ENCODE measurements around the gene SCLY. TPM values are rescaled to one million over a fixed set of nuclear protein-coding genes. Genes with fewer than 3 reads are reported as not detected.

The SCLY gene
- total and polyA plus RNA-seq, 2 experiments from 2014 or later, result 16.6 to 25.2 TPM

DNA sequence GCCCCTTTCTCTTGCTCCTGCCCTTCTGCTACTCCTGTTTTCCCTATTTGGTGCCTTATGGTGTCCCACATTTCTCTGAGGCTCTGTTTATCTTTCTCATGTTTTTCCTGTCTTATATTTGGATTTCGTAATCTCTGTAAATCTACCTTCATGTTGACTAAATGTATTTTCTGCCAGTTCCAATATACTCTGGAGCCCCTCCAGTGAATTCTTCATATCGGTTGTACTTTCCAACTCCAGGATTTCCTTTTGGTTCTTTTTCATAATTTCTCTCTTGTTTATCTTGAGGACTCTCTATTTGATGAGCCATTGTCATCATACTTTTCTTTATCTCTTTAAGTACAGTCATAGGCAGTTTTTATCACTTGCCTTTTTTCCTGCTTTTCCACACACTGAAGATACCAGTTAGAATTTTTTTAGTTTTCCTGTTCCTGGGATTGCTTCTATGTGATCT is 19.1 kb downstream of the SCLY start:
- no peak for DNase-seq (ENCODE audit: low read depth in 1 of 2, low spot score in 1 of 2)
- Histone ChIP-seq H3K36me3 (no peaks in the 10 kb centered on the region), H3K4me3 (no peak overlapping the region), H3K27me3 (no peaks in the 10 kb centered on the region), H3K27ac (no peak overlapping the region), H3K4me1 (ENCODE audit: low read depth) (no peaks in the 10 kb centered on the region), H3K9me3 (ENCODE audit: low read depth) (no peaks in the 10 kb centered on the region)
- TF ChIP-seq, protein P1, sequence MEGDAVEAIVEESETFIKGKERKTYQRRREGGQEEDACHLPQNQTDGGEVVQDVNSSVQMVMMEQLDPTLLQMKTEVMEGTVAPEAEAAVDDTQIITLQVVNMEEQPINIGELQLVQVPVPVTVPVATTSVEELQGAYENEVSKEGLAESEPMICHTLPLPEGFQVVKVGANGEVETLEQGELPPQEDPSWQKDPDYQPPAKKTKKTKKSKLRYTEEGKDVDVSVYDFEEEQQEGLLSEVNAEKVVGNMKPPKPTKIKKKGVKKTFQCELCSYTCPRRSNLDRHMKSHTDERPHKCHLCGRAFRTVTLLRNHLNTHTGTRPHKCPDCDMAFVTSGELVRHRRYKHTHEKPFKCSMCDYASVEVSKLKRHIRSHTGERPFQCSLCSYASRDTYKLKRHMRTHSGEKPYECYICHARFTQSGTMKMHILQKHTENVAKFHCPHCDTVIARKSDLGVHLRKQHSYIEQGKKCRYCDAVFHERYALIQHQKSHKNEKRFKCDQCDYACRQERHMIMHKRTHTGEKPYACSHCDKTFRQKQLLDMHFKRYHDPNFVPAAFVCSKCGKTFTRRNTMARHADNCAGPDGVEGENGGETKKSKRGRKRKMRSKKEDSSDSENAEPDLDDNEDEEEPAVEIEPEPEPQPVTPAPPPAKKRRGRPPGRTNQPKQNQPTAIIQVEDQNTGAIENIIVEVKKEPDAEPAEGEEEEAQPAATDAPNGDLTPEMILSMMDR (IDR thresholded peaks at IDR 0.05; ENCODE audit: low read depth, low read length), result no peak

DNA sequence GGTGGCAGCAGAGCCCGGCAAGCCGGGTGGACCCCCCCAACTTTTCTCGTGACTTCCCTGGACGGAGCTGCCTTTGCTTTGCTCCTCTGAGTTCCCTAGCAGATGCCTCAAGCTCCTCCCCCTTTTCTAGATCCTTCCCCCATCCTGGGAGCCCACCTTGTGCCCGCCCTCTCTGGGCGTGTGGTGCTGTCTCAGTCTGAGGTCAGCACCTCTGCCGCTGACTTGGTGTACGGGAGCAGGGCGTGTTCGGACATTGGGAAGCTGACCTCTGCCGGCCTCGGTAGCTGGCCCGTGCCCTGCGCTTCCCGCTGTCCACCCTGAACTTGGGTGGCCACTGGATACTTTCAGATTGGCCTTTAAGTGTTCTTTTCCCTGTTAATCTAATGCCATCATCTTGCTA is 19.7 kb downstream of the SCLY start:
- DNase-seq (ENCODE audit: low read depth in 1 of 2, low spot score in 1 of 2), result no peak
- Histone ChIP-seq H3K36me3 (no peaks in the 10 kb centered on the region), H3K27ac (no peak overlapping the region), H3K4me1 (ENCODE audit: low read depth) (no peaks in the 10 kb centered on the region), H3K27me3 (no peaks in the 10 kb centered on the region), H3K4me3 (no peak overlapping the region), H3K9me3 (ENCODE audit: low read depth) (no peaks in the 10 kb centered on the region)
- TF ChIP-seq, protein P1 (IDR thresholded peaks at IDR 0.05; ENCODE audit: low read depth, low read length), result no peak

DNA sequence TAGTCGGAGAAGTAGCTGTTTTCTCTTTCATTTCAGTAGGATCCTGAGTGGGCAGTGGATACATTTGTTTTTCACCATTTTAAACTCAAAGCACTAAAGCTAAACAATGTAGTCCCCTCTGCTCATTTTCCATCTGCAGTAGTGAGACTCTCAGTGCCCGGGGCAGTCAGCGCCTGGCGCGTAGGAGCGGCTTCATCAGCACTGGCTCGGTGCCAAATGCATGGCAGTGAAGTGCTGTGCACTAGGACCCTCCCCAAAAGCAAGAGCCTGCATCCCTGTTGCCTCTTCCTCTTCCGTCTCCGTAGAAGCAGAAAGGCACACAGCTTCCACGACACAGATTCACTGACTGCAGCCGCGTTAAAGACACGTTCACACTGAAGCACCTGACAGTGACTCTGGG is 20.3 kb downstream of the SCLY start:
- DNase-seq (ENCODE audit: low read depth in 1 of 2, low spot score in 1 of 2), result no peak
- Histone ChIP-seq H3K9me3 (ENCODE audit: low read depth) (no peaks in the 10 kb centered on the region), H3K27me3 (no peaks in the 10 kb centered on the region), H3K36me3 (no peaks in the 10 kb centered on the region), H3K4me1 (ENCODE audit: low read depth) (no peaks in the 10 kb centered on the region), H3K4me3 (no peak overlapping the region), H3K27ac (no peak overlapping the region)
- TF ChIP-seq, protein P1 (IDR thresholded peaks at IDR 0.05; ENCODE audit: low read depth, low read length), result no peak

DNA sequence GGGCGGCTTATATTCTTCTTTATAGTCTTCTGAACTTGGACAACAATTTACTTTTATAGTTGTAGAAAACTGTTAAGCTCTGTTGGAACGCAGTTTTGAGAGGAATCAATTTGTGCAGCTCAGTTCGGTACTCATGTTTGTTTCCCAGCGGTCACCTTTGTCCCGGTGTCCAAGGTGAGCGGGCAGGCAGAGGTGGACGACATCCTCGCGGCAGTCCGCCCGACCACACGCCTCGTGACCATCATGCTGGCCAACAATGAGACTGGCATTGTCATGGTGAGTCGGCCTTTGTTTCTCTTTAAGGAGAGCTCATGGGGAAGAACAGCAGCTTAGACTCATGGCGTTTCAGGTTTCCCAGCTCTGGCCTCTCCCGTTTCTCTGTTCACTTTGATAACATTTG is 20.8 kb downstream of the SCLY start:
- Histone ChIP-seq H3K4me1 (ENCODE audit: low read depth) (no peaks in the 10 kb centered on the region), H3K4me3 (no peak overlapping the region), H3K9me3 (ENCODE audit: low read depth) (no peaks in the 10 kb centered on the region), H3K27me3 (no peaks in the 10 kb centered on the region), H3K27ac (no peak overlapping the region), H3K36me3 (no peaks in the 10 kb centered on the region)
- no peak for DNase-seq (ENCODE audit: low read depth in 1 of 2, low spot score in 1 of 2)
- TF ChIP-seq, protein P1 (IDR thresholded peaks at IDR 0.05; ENCODE audit: low read depth, low read length), result no peak

DNA sequence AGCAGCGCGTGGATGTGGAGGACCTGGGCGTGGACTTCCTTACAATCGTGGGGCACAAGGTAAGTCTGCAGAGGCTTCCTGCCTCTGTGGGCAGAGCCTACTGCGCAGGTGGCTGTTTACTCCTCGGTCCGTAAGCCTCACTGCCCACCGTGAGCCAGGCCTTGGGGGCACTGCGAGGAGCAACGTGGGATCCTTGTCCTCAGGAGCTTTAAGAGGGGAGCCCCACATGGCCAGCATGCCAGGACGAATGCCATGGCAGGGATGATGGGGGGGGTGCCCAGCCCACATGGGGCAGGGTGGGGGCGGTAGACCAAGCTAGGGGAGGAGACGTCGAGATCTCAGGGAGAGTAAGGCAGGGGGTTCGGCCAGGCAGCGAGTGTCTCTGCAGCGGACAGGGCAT is 21.4 kb downstream of the SCLY start:
- H3K4me3 ChIP-seq, result no peak overlapping the region
- DNase-seq (ENCODE audit: low read depth in 1 of 2, low spot score in 1 of 2), result no peak
- no peaks in the 10 kb centered on the region for H3K4me1 ChIP-seq (ENCODE audit: low read depth)
- H3K9me3 ChIP-seq (ENCODE audit: low read depth), result no peaks in the 10 kb centered on the region
- TF ChIP-seq, protein P1 (IDR thresholded peaks at IDR 0.05; ENCODE audit: low read depth, low read length), result no peak
- H3K36me3 ChIP-seq, result no peaks in the 10 kb centered on the region
- no peaks in the 10 kb centered on the region for H3K27me3 ChIP-seq
- no peak overlapping the region for H3K27ac ChIP-seq

DNA sequence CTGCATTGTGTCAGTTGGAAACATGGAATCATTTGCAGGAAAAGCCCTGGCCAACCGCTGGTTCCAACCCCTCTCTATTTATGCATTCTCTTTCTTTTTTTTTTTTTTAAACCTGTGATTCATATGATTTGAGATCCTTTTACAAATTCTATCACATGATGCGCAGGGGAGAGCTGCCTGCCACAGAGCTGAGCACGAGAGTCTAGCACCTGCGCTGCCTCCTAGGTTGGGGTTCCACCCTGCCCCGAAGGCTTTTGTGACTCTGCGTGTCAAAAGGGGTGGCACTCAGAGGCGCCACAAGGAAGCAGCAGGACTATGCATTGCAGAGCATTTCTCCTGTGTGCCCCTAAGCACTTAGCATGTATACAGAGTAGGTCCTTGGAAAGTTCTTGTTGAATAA is 22.0 kb downstream of the SCLY start:
- no peaks in the 10 kb centered on the region for H3K36me3 ChIP-seq
- H3K27me3 ChIP-seq, result no peaks in the 10 kb centered on the region
- TF ChIP-seq, protein P1 (IDR thresholded peaks at IDR 0.05; ENCODE audit: low read depth, low read length), result no peak

More for the DNA sequence above, 22.0 kb downstream of the SCLY start:
- no peak overlapping the region for H3K27ac ChIP-seq
- H3K9me3 ChIP-seq (ENCODE audit: low read depth), result no peaks in the 10 kb centered on the region
- no peak for DNase-seq (ENCODE audit: low read depth in 1 of 2, low spot score in 1 of 2)
- no peak overlapping the region for H3K4me3 ChIP-seq
- no peaks in the 10 kb centered on the region for H3K4me1 ChIP-seq (ENCODE audit: low read depth)
